CD4-positive, alpha-beta T cell (primary cell): Measurements from ENCODE around the gene CTCFL. TPM values are rescaled to one million over a fixed set of nuclear protein-coding genes. Genes with fewer than 3 reads are reported as not detected.
"Not testable (repeated sequence)": the region's sequence is repeated elsewhere in the genome, so short reads cannot be mapped to it uniquely, and the experiment has no call there.

Source experiments
- ATAC-seq: fragments of 200-7000 bp; cut with Tn5 transposase; one replicate; pipeline ENCODE4 v1.10.0; 2022; ENCODE audit warnings: mild to moderate bottlenecking; ENCODE audit not compliant: poor library complexity
- CTCF ChIA-PET: fragments of 350-600 bp; sonication (Branson Sonifier 250); formaldehyde crosslinking; loops from one replicate; lab custom pipeline; 2021; ENCODE audit warnings: antibody characterized with exemption, inconsistent platforms; lab: Charles Lee
- POLR2A ChIA-PET: fragments of 350-600 bp; sonication (Branson Sonifier 250); formaldehyde crosslinking; loops from one replicate; lab custom pipeline; 2021; ENCODE audit warnings: antibody characterized with exemption, inconsistent platforms; lab: Charles Lee
- DNase-seq, 14 experiments: peaks; one replicate each; pipeline ENCODE4 v3.0.0-alpha.2; 2013 to 2020; ENCODE audit warnings: mixed read lengths in 2 of 14
- H3K27ac ChIP-seq, 2 donors: one replicate each; pipeline versions ENCODE4 v1.5.1 to v1.7.0; 2013; ENCODE audit warnings: low read length in 2 of 2, low read depth in 1 of 2, mild to moderate bottlenecking in 1 of 2
- H3K27me3 ChIP-seq, 2 experiments: 1 replicate in 1 of 2; 2 replicates in 1 of 2; pipeline versions ENCODE4 v1.6.1 to v1.7.0; 2013; ENCODE audit warnings: low read length in 2 of 2, control low read depth in 1 of 2, mild to moderate bottlenecking in 1 of 2, moderate library complexity in 1 of 2; ENCODE audit not compliant: insufficient read depth in 2 of 2, control insufficient read depth in 1 of 2
- H3K36me3 ChIP-seq: one replicate; pipeline ENCODE4 v1.6.1; 2013; ENCODE audit warnings: low read length, control low read depth; ENCODE audit not compliant: insufficient read depth
- H3K4me1 ChIP-seq: one replicate; pipeline ENCODE4 v1.6.1; 2013; ENCODE audit warnings: low read length, control low read depth; ENCODE audit not compliant: insufficient read depth
- H3K4me3 ChIP-seq: one replicate; pipeline ENCODE4 v1.5.1; 2013; ENCODE audit warnings: mild to moderate bottlenecking, low read length, moderate library complexity
- H3K9me3 ChIP-seq, 2 experiments: 1 replicate in 1 of 2; 2 replicates in 1 of 2; pipeline versions ENCODE4 v1.6.1 to v1.7.0; 2013; ENCODE audit warnings: low read length in 2 of 2, mild to moderate bottlenecking in 2 of 2, control low read depth in 1 of 2, moderate library complexity in 1 of 2; ENCODE audit not compliant: control insufficient read depth in 1 of 2, insufficient read depth in 1 of 2
- H3K27ac Mint-ChIP-seq: one replicate; pipeline ENCODE4 v1.8.0; 2020; ENCODE audit warnings: mixed read lengths
- H3K27me3 Mint-ChIP-seq: one replicate; pipeline ENCODE4 v1.8.0; 2021; ENCODE audit warnings: mixed read lengths
- H3K36me3 Mint-ChIP-seq: one replicate; pipeline ENCODE4 v1.8.0; 2021; ENCODE audit warnings: low read depth, mixed read lengths
- H3K4me1 Mint-ChIP-seq: one replicate; pipeline ENCODE4 v1.8.0; 2021; ENCODE audit warnings: low read depth, mixed read lengths
- H3K4me3 Mint-ChIP-seq: one replicate; pipeline ENCODE4 v1.8.0; 2020; ENCODE audit warnings: mild to moderate bottlenecking, mixed read lengths
- H3K9me3 Mint-ChIP-seq: one replicate; pipeline ENCODE4 v1.8.0; 2020; ENCODE audit warnings: mixed read lengths
- intact Hi-C, 2 experiments: fragments of 100-400 bp; cut with DNase I in 1 of 2; cut with micrococcal nuclease in 1 of 2; formaldehyde crosslinking; loops; one replicate each; pipeline versions ENCODE4 v1.15.1 to v1.9.0; 2023 to 2025; cut with DNase I, micrococcal nuclease
- total RNA-seq, 174 experiments: library from RNA in 2 of 174; stranded (reverse) in 2 of 174; gene quantifications; one replicate each; pipeline ENCODE4 v1.2.3 and lab custom pipeline; 2021 to 2026
- TF ChIP-seq, protein P1 (sequence below): fragments of 200-600 bp; IDR thresholded peaks from one replicate; pipeline ENCODE4 v1.8.0; 2022; ENCODE audit warnings: antibody characterized with exemption, mild to moderate bottlenecking

Gene CTCFL
- total RNA-seq, 2 experiments from 2014 or later, result not detected

DNA sequence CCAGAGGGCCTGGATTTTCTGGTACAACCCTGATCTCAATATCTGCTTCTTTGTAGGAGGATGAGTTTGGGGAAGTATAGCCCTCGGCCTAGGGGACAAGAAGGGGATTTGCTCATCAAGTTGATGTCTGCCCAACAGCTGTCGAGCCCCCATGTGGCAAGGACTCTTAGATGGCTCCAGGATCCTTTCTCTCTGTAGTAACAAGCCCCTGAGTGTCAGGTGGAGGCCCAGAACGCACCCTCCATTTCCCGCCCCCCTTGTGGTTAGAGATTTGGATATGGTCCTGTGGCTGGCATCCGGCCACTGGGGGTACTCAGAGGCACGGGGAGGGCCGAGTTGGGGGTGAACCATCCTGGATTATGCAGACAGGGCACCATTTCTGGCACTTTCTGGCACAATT lies 50.1 kb downstream of the CTCFL start:
- no peak for ATAC-seq
- no peaks in the 10 kb centered on the region for H3K9me3 Mint-ChIP-seq
- DNase-seq, result peak in 1 of 14 experiments; percentile 27
- peaks cover 35% of the 10 kb centered on the region for H3K4me1 Mint-ChIP-seq
- H3K27me3 Mint-ChIP-seq, result no peaks in the 10 kb centered on the region
- TF ChIP-seq, protein P1, sequence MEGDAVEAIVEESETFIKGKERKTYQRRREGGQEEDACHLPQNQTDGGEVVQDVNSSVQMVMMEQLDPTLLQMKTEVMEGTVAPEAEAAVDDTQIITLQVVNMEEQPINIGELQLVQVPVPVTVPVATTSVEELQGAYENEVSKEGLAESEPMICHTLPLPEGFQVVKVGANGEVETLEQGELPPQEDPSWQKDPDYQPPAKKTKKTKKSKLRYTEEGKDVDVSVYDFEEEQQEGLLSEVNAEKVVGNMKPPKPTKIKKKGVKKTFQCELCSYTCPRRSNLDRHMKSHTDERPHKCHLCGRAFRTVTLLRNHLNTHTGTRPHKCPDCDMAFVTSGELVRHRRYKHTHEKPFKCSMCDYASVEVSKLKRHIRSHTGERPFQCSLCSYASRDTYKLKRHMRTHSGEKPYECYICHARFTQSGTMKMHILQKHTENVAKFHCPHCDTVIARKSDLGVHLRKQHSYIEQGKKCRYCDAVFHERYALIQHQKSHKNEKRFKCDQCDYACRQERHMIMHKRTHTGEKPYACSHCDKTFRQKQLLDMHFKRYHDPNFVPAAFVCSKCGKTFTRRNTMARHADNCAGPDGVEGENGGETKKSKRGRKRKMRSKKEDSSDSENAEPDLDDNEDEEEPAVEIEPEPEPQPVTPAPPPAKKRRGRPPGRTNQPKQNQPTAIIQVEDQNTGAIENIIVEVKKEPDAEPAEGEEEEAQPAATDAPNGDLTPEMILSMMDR, result no peak
- H3K36me3 Mint-ChIP-seq, result no peaks in the 10 kb centered on the region
- Histone ChIP-seq H3K27me3 (no peaks in the 10 kb centered on the region), H3K36me3 (no peaks in the 10 kb centered on the region), H3K27ac (no peak overlapping the region), H3K4me3 (no peak overlapping the region), H3K4me1 (peaks cover 30% of the 10 kb centered on the region), H3K9me3 (no peaks in the 10 kb centered on the region)
- CTCF ChIA-PET, result no interaction called here
- H3K27ac Mint-ChIP-seq, result no peak overlapping the region
- intact Hi-C loops, result no loop called here
- H3K4me3 Mint-ChIP-seq, result no peak overlapping the region
- POLR2A ChIA-PET, result interaction anchor here (0.9 to 1.2 kb wide), 2 partner anchors 13 to 24 kb away, joined by 3 read pairs; no protein-coding TSS in a partner anchor

DNA sequence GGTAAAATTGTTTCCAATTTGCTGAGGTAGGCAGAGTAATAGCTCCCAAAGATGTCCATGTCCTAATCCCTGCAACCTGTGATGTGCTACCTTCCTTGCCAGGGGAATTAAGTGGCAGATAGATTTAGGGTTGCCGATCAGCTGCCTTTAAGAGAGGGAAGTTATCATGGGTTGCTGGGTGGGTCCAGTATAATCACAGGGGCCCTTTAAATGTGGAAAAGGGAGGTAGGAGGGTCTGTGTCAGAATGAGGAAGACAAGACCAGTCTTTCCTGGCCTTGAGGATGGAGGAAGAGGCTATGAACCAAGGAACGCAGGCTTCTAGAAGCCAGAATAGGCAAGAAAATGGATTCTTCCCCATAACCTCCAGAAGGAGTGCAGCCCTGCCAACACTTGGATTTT lies 50.7 kb downstream of the CTCFL start:
- no peak overlapping the region for H3K4me3 Mint-ChIP-seq
- no peak for ATAC-seq
- intact Hi-C loops, result no loop called here
- no peaks in the 10 kb centered on the region for H3K27me3 Mint-ChIP-seq
- peaks cover 30% of the 10 kb centered on the region for H3K4me1 ChIP-seq
- H3K4me1 Mint-ChIP-seq, result peaks cover 35% of the 10 kb centered on the region
- ChIA-PET POLR2A (interaction anchor here (0.9 to 2.2 kb wide), 5 partner anchors 13 to 75 kb away, joined by 3 to 19 read pairs (median 5); no protein-coding TSS in a partner anchor), CTCF (interaction anchor here (1.2 kb wide), 1 partner anchor 85 kb away, joined by 3 read pairs; no protein-coding TSS in a partner anchor)
- H3K36me3 Mint-ChIP-seq, result no peaks in the 10 kb centered on the region
- TF ChIP-seq, protein P1, result no peak
- H3K9me3 Mint-ChIP-seq, result no peaks in the 10 kb centered on the region
- no peak overlapping the region for H3K27ac Mint-ChIP-seq
- peak in 1 of 14 experiments; percentile 7 for DNase-seq
- H3K27ac ChIP-seq, result no peak overlapping the region
- no peak overlapping the region for H3K4me3 ChIP-seq
- no peaks in the 10 kb centered on the region for H3K9me3 ChIP-seq
- H3K27me3 ChIP-seq, result no peaks in the 10 kb centered on the region
- H3K36me3 ChIP-seq, result no peaks in the 10 kb centered on the region

DNA sequence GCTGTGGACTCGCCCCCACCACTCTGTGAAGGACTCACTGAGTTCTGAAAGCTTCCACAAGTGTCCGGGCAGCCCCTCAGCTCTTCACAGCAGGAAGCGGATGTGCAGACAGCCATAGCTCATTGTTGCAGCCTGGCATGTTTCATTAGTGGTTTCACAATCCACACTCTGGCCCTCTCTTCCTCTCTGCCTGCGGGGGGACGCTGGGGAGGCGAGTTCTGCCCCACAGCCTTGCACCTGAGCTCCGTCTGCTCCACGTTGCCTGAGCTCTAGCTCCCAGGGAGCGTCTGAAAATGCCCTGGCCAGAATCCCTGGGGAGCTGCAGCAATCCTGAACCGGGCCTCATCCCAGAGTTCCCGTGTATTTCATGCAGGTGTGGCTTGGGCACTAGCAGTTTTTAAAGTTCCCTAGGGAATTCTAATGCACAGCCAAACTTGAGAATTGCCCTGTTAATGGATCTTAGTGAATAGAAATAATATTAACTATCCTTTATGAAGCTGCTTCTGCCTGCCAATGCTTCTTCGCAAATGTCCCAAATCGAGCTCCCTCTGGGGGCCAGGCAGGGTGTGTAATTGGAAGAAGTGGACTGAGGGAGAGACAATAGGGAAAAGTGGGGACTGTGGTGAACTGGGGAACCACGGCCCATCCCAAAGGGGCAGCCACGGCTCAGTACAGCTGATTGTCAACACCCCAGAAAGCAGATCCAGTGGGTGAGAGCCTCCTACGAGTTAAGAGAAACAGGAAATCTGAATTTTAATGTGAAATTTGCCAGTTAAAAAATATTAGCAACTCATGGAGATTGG lies 51.5 kb downstream of the CTCFL start:
- peaks cover 35% of the 10 kb centered on the region for H3K4me1 Mint-ChIP-seq

DNA sequence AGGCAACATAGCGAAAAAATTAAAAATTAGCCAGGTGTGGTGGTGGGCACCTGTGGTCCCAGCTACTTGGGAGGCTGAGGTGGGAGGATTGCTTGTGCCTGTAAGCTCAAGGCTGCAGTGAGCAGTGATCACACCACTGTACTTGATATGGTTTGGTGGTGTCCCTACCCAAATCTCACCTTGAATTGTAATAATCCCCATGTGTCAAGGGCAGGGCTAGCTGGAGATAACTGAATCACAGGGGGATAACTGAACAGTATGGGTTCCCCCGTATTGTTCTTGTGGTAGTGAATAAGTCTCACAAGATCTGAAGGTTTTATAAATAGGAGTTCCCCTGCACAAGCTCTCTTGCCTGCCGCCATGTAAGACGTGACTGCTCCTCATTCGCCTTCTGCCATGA lies 52.5 kb downstream of the CTCFL start:
- H3K36me3 ChIP-seq, DNase-seq, CTCF ChIA-PET, intact Hi-C loops, H3K9me3 ChIP-seq, H3K4me3 Mint-ChIP-seq, H3K27ac ChIP-seq, H3K4me3 ChIP-seq, H3K9me3 Mint-ChIP-seq, H3K27me3 ChIP-seq, H3K36me3 Mint-ChIP-seq, ATAC-seq, H3K27me3 Mint-ChIP-seq: not testable (repeated sequence)
- Mint-ChIP-seq H3K4me1 (peaks cover 30% of the 10 kb centered on the region), H3K27ac (peak overlapping the region; percentile 7)
- peaks cover 30% of the 10 kb centered on the region for H3K4me1 ChIP-seq
- POLR2A ChIA-PET, result interaction anchor here (1.0 to 2.2 kb wide), 6 partner anchors 22 to 80 kb away, joined by 4 to 19 read pairs (median 6); partner anchors contain the start of gene RBM38

More for the DNA sequence above, 51.5 kb downstream of the CTCFL start:
- peak overlapping the region; percentile 7 for H3K27ac Mint-ChIP-seq
- H3K4me3 ChIP-seq, result no peak overlapping the region
- peak; percentile 48 for ATAC-seq
- POLR2A ChIA-PET, result interaction anchor here (0.9 to 2.2 kb wide), 7 partner anchors 23 to 81 kb away, joined by 3 to 19 read pairs (median 5); partner anchors contain the start of gene RBM38
- peaks cover 30% of the 10 kb centered on the region for H3K4me1 ChIP-seq
- no peaks in the 10 kb centered on the region for H3K27me3 ChIP-seq
- CTCF ChIA-PET, result interaction anchor here (1.2 kb wide), 1 partner anchor 84 kb away, joined by 3 read pairs; no protein-coding TSS in a partner anchor
- peak in 6 of 14 experiments; percentile 7 to 53 (median 44) for DNase-seq
- intact Hi-C loops, result no loop called here
- TF ChIP-seq, protein P1, result no peak
- no peaks in the 10 kb centered on the region for H3K36me3 ChIP-seq
- H3K9me3 Mint-ChIP-seq, result no peaks in the 10 kb centered on the region
- no peak overlapping the region for H3K27ac ChIP-seq
- H3K4me3 Mint-ChIP-seq, result no peak overlapping the region
- no peaks in the 10 kb centered on the region for H3K9me3 ChIP-seq
- no peaks in the 10 kb centered on the region for H3K36me3 Mint-ChIP-seq
- no peaks in the 10 kb centered on the region for H3K27me3 Mint-ChIP-seq
